NCI-H526 treated with DMSO at 0.1 percent for 48 hours (cell line): ENCODE data around the gene SFMBT2.

Experiments
- DNase-seq: peaks from one replicate; lab custom pipeline; 2025; lab: John Stamatoyannopoulos, UW

The SFMBT2 gene

DNA sequence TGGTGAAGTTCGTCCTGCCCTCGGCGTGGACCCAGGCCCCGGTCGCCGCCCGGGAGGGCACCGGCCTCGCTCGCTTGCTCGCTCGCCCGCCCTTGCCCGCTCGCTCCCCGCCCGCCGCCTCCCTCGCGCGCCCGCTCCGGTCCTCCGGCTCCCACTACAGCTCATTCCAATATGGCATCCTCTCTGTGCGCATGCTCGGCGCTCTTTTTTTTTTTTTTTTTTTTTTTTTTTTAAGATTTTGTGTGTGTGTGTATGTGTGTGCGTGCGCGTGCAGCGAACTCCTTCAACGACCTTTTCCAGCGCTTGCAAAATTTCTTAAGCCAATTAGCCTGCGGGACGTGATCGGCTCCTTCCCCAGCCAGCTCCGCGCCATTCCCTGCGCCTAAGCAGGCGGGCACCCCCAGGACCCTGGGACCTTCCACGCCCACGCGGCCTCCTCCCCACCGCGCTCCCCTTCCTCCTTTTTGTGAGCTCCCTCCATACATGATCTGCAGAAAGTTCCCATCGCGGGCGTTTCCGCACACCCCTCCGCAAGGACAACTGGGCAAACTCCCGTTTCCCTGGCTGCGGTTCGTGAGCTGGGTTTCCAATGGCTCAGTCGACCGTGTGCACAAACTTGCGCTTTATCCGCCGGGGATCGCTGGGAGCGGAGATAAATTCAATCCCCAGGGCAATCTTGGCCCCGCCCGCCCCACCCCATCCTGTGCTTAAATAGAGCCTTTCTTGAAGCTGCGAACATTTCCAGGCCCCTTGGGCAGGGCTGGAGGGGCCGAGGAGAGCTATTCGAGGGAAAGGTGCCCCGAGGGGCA, at the start of gene SFMBT2:
SFMBT2 (minus strand) TSS at position 173 of the 809 bp plus-strand sequence. CDS start 29,136 bp downstream, outside the sequence.
- DNase-seq, result peak; percentile 16

DNA sequence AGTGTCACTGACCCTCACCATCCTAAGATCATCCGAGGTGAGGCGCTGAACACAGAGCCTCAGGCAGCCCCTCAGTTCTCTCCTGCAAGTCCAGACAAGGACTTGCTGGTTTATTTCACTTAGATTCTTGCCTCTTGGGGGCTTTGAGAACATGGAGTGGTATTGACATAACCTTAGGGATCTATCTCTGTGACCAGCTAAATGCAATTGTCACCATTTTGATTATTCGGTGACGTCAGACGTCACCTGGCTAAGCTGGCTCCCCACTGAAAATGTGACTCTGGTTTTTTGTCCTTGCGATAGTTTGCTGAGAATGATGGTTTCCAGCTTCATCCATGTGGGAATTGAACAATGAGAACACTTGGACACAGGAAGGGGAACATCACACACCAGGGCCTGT, 49.2 kb upstream of the SFMBT2 start:
- no peak for DNase-seq

DNA sequence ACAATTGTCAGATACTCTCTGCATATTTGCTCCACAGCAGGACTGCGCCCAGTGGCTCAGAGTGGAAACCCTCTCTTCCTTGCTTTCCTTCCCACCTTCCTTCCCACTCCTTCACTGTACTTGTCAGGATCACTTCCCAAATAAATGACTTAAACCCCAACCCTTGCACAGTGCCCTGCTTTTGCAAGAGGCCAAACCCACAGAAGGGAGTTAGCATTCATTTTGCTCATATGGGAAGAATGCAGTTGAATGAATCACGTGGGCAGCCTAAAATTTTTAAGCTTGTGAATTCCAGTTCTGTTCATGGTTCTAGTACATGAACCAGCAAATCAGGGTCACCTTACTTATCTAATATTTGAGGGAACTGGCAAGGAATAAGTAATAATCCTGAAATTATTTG, 47.7 kb upstream of the SFMBT2 start:
- DNase-seq, result no peak

DNA sequence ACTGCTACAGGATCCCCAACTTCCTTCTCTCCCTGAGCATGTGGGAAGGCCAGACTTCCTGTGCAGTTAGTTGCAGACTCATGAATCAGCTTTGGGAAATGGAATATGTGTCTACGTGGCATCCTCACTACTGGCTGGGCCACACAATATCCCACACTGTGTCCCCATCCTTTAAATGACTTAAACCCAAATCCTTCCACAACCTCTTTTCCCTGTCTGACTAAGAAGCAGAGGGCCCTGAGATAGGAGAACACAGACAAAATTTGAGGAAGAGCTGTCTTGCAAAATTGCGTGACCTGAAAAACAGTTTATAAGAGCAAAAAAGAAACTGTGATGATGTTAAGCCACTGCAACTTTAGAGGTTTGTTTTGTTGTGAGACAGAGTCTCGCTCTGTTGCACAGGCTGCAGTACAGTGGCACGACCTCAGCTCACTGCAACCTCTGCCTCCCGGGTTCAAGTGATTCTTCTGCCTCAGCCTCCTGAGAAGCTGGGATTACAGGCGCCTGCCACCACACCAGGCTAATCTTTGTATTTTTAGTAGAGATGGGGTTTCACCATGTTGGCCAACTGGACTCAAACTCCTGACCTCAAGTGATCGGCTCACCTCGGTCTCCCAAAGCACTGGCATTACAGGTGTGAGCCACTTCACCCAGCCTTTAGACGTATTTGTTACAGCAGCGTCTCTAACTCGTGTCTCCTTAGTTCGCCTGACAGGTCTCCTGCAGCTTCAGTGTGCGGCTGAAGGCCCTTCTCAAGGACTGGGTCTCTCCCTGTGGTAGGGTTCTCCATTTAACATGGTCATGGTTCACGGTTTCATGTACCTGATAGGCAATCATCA, 46.9 kb upstream of the SFMBT2 start:
- no peak for DNase-seq

DNA sequence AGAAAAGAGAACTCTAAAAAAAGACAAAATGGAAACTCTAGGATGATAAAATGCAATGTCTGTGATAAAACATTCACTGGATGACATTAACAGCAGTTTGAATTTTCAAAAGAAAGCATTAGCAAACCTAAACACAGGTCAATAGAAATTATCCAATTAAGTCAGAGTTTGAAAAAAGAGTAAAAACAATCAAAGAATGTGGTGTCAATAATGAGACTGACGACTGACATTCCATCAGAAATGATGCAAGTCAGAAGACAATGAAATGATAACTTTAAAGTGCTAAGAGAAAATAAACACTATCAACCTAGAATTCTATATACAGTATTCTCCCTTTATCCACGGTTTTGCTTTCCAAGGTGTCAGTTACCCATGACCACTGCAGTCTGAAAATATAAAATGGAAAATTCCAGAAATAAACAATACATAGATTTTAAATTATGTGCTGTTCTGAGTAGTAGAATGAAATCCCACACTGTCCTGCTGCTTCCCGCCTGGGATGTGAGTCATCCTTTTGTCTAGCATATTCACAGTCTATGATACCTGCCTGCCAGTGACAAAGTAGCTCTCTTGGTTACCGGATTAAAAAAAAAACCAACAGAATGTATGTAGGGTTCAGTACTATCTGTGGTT, 38.3 kb upstream of the SFMBT2 start:
- DNase-seq, result no peak

DNA sequence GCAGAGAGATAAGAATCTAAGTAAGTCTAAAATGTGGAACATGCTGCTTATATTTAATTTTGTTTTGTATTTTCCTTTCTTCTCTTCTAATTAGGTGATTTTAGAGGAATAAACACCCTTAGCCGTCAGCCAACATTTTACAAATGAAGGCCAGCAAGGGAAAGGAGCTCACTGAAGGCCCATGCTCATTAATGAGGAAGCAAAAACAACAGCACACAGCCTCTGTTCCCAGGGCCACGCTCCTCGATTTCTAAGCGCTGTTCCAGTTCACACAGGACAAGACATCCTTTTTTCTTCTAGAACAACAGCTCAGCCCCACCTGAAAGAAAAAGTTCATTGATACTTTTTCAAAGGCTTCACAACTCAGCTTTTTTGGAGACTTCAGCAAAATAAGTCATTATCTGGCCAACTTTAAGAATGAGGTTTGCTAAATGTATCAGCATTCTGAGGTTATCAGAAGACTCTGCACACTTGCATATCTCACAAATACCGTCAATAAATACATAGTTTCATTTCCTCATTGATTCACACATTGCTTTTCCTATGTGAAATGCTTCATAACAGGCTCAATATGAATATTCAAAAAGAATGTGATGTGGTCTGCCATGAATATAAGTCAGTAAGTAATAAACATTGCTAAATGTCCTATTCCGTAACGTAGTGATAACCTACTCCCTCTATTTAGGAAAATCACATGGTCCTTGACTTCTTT, 34.8 kb upstream of the SFMBT2 start:
- no peak for DNase-seq

DNA sequence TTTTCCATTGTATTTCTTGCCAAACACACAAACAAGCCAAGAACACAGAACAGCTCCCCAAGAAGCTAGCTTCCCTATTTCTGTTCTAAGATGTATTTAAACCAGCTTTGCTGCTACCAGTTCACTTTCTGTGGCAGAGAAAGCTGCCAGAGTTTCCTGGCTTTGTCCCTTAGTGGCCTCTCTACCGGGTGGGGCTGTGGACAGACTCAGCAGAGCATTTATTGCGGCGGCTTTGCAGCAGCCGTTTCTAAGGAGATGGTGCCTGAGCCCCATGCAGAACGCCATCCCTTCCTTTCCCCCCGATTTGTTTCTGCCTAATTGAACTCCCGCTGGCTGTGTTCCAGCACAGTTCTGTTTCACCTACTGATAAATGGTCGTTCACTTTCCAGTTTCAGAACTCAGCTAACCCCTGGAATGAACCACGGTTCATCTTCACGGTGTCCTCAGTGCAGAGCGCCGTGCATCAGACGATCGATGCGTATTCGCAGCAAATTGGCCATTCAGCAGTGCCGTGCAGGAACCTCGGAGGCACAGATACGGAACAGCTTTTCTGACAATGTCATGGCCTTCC, 33.8 kb upstream of the SFMBT2 start:
- DNase-seq, result no peak

DNA sequence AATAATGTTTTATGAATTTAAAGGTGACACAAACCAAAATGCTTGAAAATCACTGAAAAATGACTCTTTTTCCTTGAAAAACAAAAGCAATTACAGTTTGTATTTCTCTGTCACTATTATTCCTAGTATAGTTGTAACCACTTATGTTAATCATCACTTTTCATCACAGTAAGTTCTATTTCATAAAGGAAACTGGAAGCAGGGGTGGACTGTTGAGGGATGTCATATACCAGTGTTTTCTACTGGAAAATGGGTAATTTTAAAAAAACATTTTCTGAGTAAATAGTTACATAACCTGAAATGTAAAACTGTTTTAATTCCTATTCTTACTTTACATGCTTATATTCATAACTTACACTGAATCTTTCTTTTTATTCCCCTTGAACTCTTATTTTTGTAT, 32.2 kb upstream of the SFMBT2 start:
- no peak for DNase-seq

DNA sequence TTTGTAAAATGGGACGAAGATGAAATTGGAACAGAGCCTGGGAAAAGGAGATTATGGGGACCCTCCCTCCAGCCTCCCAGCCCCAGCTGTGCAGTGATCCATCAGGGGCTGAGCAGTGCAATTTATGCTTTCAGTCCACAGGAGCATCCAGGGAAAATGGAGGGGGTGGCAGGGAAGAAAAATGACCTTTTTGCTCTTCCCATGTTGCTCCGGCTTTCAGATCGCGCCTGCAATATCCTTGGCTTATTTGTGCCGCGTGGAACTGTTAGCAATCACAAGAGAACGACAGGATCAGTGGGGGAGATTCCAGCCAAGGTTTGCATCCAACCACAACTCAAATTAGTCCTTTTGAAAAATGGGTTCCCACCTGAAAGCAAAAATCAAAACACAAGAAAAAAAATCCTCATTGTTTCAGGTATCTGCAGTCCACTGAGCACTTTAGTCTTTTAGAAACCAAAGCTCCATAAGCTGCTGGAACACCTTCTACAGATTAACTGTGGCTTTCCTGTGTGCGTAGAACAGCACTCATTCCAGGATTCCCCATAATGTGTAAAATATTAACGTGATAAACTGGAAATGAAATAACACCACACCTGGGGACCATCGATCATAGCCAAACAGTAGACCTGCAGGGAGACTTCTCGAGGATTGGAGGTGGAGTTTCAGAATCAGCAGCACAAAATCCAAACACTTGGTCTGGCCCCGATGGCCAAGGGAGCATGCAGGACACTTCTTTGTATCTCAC, 30.7 kb upstream of the SFMBT2 start:
- DNase-seq, result no peak

DNA sequence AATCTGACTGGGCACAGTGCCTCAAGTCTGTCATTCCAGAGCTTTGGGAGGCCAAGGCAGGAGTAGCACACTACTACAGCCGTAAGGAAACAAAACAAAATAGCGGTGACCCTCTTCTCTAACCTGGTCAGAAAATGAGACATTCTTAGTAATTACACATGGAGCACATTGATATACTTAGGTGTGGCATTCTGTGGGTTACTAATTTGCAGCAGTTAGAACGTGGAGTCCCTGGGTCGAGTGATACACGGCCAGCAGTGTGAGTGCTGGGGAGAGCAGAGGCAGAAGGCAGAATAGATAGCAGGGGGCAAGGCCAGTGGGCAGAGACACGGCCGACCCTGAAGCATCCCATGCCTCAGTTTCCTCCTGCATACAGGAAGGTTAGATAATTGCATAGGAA, 28.9 kb upstream of the SFMBT2 start:
- no peak for DNase-seq

DNA sequence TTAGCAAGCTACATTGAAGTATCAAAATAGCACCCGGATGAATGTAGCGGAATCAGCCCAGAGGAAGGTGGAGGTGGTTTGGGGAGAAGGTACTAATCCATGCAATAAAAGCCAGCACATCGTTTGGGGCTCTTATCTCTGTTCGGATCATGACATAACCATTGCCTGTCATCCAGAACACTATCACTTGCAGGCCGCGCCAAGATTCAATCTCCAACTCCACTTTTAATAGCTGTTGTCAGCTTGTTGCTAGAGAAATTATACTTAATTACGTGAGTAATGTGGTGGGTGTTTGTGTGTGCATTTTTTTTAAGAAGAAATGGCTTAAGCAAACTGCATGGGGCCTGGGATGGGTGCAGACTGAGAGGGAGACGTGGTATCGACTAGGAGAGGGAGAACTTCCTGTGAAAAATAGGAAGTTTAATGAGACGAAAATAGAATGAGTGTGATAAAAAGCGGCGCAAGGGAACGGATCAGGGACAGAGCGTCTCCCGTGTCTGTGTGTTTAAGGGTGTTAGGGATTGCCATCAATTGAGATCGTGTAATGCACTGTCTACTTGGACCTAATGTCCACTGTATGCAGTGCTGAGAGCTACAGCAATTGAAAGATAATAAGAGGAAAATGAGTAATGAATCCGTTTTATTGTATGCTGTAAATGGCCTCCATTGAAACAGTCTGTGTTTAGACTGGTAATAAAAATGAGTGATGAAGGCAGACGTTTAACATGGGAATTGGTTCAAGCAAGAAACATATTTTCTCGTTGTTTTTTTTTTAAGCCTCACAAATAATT, 27.6 kb upstream of the SFMBT2 start:
- DNase-seq, result no peak

DNA sequence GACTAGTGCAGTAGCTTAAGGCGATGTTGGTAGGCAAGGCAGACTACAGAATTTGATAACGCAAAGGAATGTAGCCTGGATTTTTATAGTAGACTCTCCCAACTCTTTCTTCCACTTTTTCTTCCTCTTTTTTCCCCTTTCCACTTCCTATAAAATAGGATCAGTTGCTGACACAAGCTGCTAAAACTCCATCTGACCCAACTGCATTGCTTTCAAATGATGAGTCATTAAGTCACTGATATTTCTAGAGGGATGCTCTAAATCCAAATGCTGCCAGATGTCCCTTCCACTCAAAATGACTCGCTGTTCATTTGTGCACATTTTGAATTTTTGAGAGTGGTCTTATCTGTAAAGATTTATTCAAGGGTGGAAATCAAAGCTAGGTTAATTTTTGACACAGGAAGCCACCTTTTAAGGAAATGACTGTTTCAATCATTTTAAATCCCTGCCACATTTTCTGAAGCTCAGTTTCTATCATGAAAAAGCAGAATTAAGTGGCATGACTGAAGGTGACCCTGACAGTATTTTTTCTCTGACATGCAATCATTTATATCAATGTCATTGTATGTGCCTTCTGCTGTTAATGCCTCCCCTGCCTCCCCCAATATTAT, 25.8 kb upstream of the SFMBT2 start:
- DNase-seq, result no peak

DNA sequence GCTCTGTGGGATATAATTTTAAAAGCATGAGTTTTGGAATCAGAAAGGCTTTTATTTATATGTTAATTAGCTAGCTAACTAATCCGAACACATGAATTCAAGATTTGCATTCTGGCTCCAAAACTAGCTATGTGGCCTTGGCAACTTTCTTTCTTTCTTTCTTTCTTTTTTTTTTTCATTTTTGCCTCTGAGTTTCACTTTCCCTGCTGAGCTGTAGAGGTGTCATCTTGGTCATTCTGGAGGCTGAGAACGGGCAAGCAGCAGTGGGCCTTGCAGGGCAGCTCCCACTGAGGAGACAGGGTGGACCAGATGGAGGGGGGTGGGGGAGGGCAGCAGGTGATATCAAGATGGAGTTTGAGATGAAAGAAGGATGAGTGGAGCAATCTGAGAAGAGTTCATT, 24.8 kb upstream of the SFMBT2 start:
- DNase-seq, result no peak

DNA sequence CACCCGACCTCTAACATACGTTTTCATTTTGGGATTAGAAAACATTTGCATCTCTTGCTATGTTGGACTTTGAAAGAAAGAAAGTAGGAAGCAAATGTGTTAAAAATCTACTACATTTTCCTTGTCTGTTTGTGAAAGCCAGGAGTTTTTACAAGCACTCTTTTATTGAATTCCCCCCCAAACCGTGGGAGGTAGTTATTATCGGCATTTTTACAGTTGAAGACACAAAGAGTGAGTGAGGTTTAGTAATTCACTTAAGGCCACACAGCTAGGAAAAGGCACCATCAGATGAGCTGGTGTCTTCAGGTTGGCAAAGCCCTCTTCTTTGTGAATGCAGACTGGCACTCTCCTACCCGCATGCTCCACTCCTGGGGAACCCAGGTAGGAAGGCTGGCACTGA, 23.5 kb upstream of the SFMBT2 start:
- DNase-seq, result no peak

DNA sequence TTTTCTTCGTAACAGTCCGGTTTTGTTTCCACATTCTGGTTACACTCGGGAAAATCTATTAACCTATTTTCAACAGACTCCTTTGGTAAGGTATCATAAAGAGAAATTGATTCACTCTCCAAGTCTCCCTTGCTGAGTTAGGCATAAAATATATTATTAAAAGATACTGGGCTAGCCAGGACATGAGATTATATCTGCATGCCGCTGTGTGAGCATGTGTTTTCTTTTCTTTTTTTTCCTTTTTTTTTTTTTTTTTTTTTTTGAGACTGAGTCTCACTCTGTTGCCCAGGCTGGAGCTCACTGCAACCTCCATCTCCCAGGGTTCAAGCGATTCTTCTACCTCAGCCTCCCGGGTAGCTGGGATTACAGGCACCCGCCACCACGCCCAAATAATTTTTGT, 23.0 kb upstream of the SFMBT2 start:
- no peak for DNase-seq

DNA sequence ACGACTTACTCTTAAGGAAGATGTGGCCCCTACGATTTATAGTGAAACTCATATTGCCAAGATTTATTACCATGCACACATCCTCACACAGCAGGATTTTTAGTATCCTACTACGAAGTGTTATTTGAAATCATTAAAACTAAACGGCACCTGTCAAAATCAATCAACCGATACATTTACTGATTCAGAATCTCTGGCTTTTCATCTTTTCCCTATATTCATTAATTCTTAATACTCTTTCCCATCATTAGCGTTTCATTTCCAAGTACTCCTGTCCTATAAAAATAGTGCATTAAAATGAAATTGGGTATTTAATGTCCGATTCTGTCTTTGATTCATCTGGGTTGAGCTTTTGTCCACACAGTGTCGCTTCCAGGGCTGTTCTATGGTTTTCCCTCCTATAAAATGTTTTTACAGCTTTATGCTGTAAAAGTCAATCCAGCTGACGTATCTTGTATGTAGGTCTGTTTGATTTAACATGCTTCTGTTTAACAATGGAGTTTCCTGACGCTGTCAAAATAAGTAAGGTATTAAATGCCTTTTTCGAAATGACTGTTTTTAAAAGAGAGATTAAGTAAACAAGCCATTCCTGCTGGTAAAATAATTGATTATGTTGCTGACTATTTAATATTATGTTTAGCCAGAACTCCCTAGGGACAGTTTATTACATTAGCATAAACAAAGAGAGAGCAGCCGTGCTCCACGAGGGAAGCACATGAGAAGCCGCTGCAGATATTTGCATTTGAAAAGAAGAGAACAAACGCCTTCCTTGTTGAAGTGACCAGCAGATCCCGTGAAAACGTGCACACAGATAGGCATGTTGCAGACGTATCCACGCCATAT, 22.3 kb upstream of the SFMBT2 start:
- peak; percentile 92 for DNase-seq

DNA sequence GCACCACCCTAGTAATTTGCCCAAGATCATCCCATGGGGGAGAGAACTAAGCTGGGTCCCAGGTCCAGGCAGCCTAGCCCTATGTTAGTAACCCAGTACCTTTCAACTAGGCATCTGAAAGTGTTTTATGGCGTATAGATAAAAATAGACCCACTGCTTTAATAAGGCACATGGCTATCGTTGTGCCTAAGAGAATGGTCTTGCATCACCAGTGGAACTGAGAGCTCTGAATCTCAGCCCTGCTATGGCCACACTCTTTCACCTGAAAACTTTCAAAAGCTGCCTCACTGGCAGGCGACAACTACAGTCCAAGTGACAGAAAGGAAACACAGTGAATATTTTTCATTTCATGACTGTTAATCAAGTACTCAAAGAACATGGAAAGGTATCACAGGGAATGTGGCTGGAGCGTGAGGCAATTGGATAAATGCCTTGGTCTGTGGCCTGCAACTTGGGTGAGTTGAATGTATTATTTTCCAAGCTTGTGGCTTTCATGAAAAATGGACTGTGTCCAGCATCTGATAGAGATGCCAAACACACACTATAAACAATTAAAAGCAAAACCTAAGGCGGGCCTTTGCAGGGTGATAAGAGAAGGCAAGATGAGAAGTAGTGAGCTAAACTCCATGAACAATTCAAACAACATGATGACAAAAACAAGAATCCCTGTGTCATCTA, 18.0 kb upstream of the SFMBT2 start:
- DNase-seq, result no peak

DNA sequence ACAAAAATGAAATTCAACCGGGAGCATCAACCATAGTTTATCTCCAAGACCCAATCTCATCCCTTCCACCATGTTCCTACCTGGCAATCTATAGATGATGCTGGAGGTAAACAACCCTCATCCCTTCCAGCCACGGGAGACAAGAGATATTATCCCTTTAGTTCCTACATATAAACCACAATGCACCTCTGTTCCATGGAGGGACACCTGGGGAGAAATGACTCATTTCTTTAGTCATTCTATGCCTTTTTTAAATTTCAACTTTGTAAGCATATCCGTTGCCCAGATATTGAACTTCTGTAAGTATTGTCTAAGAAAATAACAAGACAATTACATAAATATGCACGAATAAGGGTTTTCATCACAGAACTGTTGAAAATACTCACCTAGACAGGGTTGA, 15.5 kb upstream of the SFMBT2 start:
- DNase-seq, result no peak
